H1 (cell line): Measurements from ENCODE around the gene TWIST2. TPM values are rescaled to one million over a fixed set of nuclear protein-coding genes. Genes with fewer than 3 reads are reported as not detected.

Experiments used
- CBX5 ChIP-seq: fragments of 300-800, 300-1000 bp; sonication (generic); IDR thresholded peaks from 2 replicates; pipeline ENCODE4 v1.7.1; 2016; ENCODE audit warnings: antibody characterized with exemption, low read length, low read depth
- JUND ChIP-seq: IDR thresholded peaks from 2 replicates; pipeline ENCODE4 v1.6.1; 2011; ENCODE audit warnings: mild to moderate bottlenecking, improper control_type of control experiment, low read length
- ZNF274 ChIP-seq: IDR thresholded peaks from 2 replicates; pipeline ENCODE4 v1.7.0; 2012; ENCODE audit warnings: low read length, borderline replicate concordance; ENCODE audit errors: extremely low read depth
- polyA plus RNA-seq, 7 experiments: library from polyadenylated mRNA; depleted of rRNA in 3 of 7; stranded (reverse) in 5 of 7; unstranded in 2 of 7; fragments of >200 nt in 5 of 7; fragments of 200-250 nt in 2 of 7; gene quantifications; 1 replicate in 5 of 7; 2 replicates in 1 of 7; 4 replicates in 1 of 7; pipeline versions ENCODE4 v1.2.1 to v1.2.3, GENCODE V29; 2011 to 2013; ENCODE audit warnings: missing spikeins in 2 of 7, mixed read lengths in 2 of 7
- total RNA-seq: library from RNA; stranded (reverse); fragmentation: NEBNext Ultra II Directional; extraction: Animal tissue kit (Norgen Biotek cat#: 25700); gene quantifications from 2 replicates; pipeline ENCODE4 v1.2.1, GENCODE V29; 2021
- TF ChIP-seq, protein P1 (sequence below), 3 experiments: IDR thresholded peaks; 1 replicate in 2 of 3; 2 replicates in 1 of 3; pipeline versions ENCODE4 v1.5.1 to v1.6.1; 2011; ENCODE audit warnings: low read length in 3 of 3, mild to moderate bottlenecking in 3 of 3, inconsistent platforms in 2 of 3, low read depth in 1 of 3, moderate library complexity in 1 of 3; ENCODE audit not compliant: insufficient read depth in 1 of 3; ENCODE audit errors: control extremely low read depth in 1 of 3
- TF ChIP-seq, protein P2 (sequence below): IDR thresholded peaks from 2 replicates; pipeline ENCODE4 v1.6.1; 2012; ENCODE audit warnings: inconsistent platforms

Gene TWIST2
- total and polyA plus RNA-seq, 2 of the 8 experiments (the other 6 are each of a cell fraction or from before 2014, with no cell fraction given): 2.6 to 4.3 TPM

DNA sequence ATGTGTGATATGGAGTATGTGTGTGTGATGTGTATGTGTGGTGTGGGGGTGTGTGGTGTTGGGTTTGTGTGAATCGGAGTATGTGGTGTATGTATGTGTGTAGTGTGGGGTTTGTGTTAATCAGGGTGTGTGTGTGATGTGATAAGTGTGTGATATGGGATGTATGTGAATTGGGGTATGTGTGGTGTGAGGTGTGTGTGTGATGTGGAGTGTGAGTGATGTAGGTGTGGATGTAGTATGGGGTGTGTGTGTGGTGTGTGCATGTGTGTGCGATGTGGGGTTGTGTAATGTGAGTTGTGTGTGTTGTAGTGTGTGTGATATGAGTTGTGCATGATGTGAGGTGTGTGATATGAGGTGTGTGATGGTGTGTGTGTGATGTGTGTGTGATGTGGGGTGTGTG lies 54.4 kb downstream of the TWIST2 start (continued):
- TF ChIP-seq, protein P1, sequence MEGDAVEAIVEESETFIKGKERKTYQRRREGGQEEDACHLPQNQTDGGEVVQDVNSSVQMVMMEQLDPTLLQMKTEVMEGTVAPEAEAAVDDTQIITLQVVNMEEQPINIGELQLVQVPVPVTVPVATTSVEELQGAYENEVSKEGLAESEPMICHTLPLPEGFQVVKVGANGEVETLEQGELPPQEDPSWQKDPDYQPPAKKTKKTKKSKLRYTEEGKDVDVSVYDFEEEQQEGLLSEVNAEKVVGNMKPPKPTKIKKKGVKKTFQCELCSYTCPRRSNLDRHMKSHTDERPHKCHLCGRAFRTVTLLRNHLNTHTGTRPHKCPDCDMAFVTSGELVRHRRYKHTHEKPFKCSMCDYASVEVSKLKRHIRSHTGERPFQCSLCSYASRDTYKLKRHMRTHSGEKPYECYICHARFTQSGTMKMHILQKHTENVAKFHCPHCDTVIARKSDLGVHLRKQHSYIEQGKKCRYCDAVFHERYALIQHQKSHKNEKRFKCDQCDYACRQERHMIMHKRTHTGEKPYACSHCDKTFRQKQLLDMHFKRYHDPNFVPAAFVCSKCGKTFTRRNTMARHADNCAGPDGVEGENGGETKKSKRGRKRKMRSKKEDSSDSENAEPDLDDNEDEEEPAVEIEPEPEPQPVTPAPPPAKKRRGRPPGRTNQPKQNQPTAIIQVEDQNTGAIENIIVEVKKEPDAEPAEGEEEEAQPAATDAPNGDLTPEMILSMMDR (IDR thresholded peaks at IDR 0.05; ENCODE audit: control extremely low read depth in 1 of 3, insufficient read depth in 1 of 3, low read depth in 1 of 3, low read length in 3 of 3): no peak
- TF ChIP-seq ZNF274 (no peak), JUND (no peak), CBX5 (no peak)
- TF ChIP-seq, protein P2, sequence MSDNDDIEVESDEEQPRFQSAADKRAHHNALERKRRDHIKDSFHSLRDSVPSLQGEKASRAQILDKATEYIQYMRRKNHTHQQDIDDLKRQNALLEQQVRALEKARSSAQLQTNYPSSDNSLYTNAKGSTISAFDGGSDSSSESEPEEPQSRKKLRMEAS: no peak
